Measurements from ENCODE around the gene ITGB7.
A peak's percentile ranks its signal among the peaks of the same experiment; 100 is the strongest.
"Not testable (repeated sequence)": the region's sequence is repeated elsewhere in the genome, so short reads cannot be mapped to it uniquely, and the experiment has no call there.

The ITGB7 gene

DNA sequence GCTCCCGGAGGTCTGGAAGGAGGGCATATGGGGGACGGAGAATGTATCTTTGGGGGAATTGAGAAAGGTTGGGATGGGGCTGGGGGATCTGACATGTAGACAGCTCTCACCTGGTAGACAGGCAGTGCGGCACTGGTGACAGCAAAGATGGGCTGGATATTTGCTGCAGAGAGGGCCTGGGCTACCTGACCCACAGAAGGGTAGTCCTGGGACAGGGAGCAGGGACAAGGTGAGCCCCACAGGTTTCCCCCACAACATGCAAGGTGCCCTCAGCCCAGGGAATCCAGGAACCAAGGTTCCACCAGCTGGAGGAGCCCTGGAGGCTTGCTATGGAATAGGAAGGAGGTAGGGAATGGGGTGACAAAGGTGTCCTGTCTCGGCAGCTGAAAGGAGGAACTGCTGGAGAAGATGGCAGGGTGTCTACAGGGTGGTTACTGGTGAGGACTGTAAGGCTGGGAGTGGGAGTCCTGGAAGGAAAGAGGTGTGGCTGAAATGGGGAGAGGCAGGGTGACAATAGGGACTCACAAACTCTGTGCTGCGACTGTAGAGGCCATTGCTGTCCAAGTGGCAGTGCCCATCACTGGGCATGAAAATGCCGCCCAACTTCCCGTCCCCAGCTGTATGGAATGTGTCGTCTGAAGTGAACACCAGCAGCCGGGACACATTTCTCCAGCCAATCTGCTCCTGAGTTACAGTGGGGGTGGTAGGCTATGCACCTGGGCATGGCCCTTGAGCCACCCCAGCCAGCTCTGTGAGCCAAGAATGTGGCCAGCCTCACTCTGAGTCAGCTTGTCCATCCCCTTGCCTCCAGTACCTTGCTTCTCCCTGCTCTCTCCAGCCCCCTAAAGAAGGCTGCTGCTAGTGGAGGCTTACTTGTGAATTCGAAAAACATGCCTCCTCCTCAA is 11.3 kb downstream of the ITGB7 start:
- DNase-seq = no peak

DNA sequence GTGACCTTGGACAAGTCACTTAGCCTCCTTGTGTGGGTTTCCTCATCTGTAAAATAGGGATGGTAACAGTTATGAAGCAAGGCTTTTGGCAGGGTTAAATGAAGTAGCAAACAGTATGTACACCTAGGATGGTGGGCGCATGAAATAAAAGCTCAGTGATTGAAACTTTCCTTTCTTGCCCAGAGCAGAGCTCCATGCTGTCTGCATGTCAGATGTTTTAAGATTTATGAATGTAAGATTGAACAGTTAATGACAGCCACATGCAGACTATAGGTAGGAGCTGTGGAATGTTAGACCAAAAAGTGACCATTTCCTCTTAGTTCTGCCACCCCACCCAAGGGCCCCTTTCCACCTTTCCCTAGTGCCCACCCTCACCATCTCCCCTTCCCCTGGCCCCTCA is 12.1 kb downstream of the ITGB7 start:
- no peak for DNase-seq

DNA sequence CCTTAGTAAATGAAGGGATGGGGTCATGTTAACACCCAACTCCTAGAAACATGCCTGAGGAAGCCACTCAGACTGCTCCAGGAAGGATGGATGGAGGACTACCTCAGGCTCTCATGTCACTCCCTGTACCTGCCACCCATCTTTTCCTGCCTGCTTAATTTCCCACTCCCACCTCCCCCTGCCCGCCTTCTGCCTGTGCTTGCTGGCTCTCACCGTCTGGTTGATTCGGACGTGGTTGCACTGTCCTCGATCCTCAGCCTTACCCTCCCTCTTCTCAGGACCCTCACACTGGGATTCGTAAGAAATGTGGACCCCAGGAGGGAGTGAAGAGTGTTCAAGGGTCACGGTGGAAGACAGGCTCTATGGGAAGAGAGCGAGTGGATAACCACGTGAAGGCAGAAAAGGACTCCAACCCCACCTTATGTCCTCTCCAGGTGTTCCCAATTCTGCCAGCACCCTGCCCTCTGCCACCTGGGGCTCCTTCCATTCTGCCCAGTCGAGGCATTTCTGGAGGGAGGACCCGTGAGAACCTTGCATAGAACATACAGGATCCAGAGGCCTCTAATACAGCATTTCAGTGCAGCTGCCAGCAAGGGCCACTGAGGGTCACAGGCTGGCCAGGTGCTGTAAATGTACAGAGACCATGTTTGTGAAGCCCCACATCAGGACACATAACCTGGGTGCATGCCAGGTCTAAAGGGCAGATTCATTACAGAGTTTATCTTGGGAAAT is 12.9 kb downstream of the ITGB7 start:
- no peak for DNase-seq

DNA sequence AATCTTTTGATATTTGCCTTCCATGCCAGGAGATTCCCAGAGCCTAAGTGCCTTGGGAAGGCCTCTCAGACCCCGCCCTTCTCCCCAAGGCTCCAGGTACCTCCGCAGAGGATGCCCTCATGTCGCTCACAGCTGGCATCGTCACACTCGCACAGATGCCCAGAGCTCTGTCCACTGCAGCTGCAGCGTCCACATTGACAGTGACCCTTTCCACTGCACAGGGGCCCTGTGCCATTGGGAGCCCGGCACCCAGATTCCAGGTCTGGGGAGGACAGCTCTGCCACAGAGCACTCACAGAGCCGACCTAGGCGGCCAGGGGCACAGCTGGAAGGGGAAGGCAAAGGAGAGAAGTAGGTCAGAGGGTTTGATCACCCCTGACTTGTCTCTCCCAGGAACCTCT is 14.0 kb downstream of the ITGB7 start:
- DNase-seq = no peak

DNA sequence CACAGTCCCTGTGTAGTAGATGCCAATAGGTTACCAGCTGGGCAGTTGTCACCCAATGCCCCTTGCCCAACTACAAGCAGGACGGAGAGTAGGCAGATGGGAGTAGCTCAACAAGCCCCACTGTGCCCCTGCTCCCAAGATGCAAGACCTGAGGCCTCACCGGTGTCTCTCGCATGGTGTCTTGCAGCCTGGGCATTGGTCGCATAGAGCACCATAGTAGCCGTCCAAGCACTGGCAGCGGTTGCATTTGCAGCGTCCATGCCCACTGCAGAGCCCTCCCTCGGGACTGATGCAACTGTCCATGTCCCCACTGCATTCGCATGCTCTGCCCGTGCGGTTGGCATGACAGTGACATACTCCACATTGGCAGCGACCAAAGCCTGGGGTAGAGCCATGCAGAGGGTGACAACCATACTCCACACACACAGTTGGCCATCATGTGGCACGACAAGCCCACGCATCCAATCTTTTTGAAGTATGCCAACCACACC is 14.5 kb downstream of the ITGB7 start:
- no peak for DNase-seq

DNA sequence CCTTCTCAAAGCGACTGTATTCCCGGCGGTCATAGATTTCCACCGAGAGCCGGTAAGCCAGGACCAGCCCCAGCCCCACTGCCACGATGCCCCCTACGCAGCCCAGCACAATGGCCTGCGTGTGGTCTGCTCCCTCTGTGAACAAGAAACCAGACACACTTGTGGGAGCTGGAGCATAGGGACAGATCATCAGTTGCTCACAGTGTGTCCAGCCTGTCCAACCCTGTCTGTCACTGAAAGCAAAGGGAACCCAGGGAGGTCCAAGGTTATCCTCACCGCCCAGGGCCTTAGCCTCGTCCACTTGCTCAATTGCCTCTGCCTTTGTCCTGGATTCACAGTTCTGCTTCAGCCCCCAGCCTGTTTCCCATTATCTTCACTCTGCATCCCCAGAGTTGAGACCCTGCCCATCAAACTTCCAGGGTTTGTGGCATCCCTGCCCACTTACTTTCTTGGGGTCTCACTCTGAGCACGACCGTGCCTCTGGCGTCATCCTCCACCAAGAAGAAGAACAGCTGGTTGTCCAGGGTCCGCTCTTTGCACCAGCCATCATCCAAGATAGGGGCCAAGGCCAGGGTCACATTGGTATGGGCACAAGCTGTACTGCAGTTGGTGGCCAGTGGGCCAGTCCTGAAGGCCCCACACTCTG is 15.0 kb downstream of the ITGB7 start:
- DNase-seq = no peak

DNA sequence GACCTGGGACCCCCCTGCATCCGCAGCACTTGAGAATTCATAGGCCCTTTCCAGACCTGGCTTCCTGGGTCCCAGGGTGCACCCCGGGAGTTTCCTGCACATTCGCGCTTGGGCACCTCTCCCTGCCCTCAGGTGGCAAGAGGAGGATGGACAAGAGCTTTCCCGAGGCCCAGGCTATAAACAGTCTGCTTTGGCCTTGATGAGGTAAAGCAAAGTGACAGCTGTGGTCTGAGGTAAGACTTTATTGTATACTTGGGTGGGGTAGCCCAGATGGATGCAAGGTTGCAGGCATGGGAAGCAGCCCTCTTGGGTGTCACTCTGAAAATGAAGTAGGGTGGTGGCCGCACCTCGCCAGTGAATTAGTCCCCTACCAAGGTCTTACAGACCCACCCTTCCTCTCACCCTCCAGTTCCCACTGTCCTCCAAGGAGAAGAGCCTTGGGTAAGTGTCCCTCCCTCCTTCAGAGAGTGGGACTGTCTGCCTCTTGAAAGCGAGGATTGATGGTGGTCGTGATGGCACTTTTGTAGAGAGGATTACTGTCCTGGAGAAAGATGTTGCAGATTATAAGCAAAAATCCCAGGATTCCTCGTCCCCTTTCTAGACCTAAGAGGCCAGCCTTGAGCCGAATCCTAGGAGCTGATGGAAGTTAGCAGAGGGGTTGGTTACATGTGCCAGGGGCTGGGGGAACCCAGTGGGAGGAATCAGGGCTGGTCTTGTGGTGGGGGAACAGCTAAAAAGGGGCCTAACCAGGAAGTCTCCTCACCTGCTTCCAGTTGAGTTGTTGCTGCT is 15.8 kb downstream of the ITGB7 start:
- no peak for DNase-seq

DNA sequence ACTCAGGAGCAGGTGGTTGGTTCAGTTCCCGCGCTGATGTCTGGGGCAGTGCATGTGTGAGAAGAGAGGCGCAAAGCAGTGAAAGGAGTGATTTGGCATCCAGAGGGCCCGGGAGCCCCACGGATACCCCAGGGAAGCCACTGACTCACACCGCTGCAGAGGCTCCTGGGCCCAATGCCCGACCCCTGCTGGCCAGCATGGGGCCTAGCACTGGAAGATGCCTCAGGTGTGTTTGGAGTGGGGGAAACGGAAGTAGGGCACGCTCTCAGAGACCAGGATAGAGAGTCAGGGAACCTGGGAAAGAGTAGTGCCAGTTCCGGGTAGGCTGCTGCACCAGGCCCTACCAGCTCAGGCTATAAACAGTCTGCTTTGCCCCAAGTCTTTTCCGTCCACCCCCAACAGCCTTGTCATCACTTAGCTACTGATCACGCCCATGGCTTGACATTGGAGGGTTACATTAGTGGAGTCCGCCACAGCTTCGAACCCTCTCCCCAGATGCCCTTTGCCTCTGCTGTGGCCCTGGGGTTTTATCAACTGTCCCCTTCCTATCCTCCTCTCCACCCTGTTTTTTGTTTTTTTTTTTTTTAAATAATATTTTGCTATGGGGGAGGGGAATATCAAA is 16.8 kb downstream of the ITGB7 start:
- DNase-seq = peak; percentile 24

DNA sequence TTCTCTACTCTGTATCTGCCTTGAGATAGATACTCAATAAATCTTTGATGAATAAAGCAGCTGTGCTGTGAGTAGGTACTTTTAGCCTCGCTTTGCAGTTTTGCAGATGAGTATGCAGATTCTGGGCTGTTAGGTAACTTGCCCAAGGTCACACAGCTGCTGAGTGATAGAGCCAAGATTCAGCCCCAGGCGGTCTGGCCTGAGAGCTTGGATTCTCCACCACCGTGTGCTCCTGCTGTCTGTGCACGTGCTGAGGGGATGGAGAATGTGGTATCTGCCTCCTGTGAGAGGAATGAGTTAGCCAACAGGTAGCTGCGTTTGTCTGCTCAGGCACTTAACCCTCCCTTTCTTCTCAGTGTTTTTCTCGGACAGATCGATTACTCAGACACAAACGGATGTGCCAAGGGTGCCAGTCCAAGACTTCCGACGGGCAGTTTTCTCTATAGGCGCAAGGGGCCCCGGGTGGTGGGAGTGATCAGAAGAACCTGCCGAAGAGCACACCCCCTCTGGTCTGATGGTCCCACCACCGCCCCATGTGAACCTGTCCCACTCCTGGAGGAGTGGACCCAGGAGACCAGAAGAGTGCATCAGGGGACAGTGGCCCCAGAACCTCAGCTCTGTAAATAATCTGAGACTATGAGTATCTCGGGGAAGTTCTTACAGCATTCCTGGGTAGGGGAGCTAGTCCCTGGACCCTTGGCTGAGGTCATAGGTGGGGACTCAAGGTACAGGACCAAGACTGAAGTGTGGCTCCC is 19.7 kb downstream of the ITGB7 start:
- DNase-seq = no peak

DNA sequence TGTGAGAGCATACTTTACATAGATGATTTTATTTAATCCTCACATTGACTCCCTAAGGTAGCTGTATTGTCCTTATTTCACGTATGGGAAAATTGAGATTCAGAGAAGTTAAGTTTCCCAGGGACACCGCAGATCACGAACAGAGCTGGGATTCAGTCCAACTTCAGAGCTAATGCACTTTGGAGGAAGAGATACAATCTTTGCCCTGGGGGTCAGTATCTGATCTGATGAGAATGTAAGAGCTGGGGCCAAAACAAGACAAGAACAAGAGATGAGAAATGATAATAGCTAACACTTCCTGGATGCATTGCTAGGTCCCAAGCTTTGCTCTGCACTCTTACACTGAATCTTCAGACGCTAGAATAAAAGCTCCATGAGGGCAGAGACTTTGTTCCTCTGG is 20.3 kb downstream of the ITGB7 start:
- no peak for DNase-seq

DNA sequence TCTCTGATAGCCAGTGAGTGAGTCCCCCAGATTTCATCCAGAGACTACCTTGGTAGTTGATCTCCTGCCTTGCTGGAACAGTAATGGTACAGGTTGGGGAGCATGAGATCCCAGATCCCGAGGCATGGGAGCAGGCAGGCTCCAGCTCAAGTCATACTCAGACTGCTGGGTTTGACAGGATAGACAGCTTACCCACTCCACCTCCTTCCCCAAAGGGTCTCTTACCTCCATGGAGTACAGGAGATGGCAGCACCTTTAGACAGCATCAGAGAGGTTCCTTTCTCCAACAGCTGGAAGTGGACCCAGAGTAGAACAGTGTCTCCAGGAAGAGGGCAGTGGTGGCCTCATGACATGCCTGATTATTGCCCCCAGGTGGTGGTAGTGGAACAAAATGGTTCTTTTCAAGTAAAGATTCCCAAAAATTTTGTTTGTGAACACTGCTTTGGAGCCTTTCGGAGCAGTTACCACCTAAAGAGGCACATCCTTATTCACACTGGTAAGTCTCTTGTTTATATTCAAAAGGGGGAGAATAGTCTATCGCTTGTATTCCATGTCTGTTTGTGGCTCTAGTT is 21.4 kb downstream of the ITGB7 start:
- DNase-seq = no peak

DNA sequence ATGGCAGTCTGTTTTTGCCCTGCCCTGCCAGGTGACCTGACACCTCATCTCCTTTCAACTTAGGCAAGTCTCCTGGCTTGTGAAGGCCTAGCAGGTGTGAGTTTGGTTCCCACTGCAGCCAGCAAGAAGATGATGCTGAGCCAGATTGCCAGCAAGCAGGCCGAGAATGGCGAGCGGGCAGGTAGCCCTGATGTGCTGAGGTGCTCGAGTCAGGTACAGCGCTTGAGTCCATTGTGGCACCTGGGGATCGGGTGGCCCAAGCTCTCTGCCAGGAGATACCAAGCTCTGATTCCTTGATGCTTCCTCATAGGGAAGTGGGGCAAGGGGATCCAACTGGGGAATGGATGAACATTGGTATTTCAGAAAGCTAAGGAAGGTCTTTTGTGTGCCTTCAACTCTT is 22.2 kb downstream of the ITGB7 start:
- DNase-seq = no peak

DNA sequence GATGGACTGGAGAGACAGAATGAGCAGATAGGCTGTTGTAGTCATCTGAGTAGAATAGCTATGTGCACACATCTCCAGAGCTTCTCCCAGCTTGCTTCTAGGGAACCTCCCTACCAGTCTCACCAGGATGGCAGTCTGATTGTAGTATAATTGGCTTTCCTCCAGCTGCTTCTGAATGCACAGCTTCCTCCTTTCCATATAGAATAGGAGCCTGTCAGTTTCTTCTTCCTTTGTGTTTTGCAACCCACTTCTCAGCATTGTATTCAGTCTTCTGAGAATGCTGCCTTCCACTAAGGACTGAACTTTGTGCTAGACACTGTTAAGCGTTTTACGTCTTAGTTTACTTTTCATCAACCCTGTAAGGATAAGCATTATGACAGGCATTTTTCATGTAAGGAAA is 24.1 kb downstream of the ITGB7 start:
- no peak for DNase-seq

DNA sequence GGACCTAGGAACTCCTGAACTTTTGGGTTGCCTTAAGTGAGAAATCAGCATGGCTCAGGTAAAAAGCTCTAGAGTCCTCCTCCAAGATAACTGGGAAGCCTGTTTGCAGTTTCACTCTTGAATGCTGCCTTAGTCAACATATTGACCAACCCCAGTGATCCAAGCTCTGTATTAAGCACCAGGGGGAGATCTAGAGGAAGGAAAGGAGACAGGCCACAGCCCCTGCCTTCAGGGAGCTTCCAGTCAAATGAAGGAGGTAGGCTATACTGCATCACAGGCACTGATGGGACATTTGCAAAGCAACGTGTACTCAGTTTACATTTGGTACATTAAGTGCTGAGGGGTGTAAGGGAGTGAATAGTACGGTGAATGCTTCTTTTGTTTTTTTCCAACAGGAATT is 25.1 kb downstream of the ITGB7 start:
- DNase-seq = no peak

DNA sequence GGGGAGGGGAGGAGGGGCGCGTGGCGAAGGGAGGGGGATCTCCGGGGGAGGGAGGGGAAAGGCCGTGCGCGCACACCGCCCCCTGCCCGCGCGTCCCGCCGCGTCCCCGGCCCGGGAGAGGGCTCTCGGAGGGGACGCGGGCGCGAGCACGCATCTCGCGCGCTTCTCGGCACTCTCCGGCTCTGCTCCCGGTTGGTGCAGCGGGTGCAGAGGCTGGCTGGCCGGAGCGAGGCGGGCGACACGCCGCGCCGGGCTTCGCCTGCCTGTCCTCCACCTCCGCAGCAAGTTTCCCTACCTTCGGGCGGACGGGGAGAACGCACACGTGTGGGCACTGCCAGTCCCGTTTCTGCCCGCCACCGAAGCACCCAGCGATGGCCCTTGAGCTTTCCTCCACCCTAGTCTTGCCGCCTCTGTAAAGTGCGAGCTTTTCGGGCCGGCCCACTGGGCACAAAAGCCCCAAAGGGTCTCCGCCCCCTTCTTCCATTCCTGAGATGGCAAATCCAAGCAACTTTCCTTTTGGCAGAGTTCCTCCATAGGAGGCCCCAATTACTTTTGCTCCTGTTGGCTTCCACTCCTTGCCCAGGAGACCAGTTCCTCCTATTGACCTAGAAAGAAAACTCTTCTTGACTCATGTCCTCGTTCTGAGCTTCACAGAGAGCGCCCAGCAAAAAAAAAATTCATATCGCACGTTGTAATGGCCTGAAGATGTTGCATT is 26.0 kb downstream of the ITGB7 start:
- peak; percentile 41 for DNase-seq

DNA sequence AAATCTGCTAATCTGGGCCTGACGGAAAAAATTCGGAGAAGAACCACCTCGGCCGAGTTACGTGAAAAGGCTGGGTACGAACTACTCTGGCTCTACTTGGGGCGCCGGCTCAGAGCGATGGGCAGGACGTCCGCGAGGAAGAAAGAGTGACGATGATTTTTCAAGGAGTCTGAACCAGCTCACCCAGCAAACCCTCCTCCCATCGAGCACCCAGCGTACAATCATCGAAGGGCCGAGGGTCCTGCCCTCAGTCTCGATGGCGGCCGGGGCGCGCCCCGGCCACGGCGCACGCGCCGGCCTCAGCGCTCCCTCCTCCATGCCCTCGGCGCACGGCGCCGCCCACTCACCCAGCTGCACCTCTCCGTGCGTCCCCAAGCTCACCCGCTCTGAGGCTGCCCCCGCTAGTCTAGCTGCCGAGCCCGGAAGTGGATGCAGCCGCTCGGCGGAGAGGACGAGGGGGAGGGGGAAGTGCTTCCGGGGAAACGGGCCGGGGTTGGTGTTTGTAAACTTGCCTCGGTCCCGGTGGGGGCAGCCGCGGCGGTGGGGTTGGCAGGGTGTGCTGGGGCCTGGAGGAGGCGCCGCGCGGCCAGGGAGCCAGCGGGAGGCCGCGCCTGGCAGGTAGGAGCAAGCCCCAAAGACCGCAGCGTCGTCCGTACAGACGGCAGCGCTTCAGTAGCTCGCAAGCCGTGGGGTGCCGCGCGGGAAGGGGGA is 26.7 kb downstream of the ITGB7 start, which contains the start of the genes CSAD and ZNF740:
CSAD (minus strand) TSS at position 706 of the 711 bp plus-strand sequence. CDS start 7,455 bp downstream, outside the sequence.
ZNF740 (plus strand) TSS at position 503 of the 711 bp plus-strand sequence. CDS start 1,262 bp downstream, outside the sequence.
- peak; percentile 86 for DNase-seq

DNA sequence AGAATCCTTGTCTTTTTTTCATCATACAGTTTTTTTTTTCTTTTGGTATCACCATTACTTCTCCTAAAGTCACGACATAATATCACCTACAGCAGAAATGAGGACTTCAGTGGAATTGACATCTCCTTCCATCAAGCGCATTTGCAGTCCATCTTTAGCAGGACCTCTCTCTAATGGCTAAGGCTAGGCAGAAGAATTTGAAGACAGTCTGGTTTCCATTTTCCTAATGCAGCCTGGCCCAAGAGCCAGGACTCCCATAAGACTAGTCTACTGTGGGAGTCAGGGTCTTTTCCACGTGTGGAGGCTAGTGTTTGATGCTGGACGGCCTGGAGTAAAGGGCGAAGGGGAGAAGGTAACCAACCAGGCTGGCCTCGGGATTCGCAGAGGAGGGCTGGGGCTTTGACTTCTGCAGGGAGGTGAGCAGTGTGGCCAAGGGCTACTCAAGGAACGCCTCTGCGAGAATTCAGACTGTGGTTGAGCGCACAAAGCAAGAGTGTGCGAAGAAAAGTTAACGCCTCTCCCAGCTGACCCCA is 27.3 kb downstream of the ITGB7 start:
- no peak for DNase-seq

DNA sequence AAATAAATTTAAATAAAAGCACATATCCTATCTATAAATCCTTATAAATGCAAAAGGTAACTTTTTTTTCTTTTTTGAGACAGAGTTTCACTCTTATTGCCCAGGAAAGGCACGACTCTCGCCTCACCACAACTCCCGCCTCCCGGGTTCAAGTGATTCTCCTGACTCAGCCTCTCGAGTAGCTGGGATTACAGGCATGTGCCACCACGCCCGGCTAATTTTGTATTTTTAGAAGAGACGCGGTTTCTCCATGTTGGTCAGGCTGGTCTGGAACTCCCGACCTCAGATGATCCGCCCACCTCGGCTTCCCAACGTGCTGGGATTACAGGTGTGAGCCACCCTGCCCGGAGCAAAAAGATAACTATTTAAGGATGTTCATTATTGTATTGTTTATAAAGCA is 28.2 kb downstream of the ITGB7 start:
- DNase-seq = not testable (repeated sequence)

DNA sequence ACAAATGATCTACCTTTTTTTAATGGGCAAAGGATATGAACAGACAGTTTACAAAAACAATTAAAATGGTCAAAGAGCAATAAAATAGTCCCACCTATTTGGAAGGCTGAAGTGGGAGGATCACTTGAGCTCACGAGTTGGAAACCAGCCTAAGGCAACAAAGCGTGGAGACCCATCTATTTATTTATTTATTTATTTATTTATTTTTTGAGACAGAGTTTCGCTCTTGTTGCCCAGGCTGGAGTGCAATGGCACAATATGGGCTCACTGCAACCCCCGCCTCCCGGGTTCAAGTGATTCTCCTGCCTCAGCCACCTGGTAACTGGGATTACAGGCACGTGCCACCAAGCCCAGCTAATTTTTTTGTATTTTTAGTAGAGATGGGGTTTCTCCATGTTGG is 29.6 kb downstream of the ITGB7 start:
- not testable (repeated sequence) for DNase-seq
